Cardiac muscle cell (in vitro differentiated cells and primary cell): ENCODE data around the gene EFNA3. TPM values are rescaled to one million over a fixed set of nuclear protein-coding genes. Genes with fewer than 3 reads are reported as not detected.

Source experiments
- DNase-seq, 2 donors: peaks; one replicate each; pipeline versions ENCODE4 v3.0.0 to v3.0.0-alpha.2; 2010 to 2017; ENCODE audit warnings: low read depth in 1 of 2, low spot score in 1 of 2
- H3K27ac ChIP-seq: fragments of 200-600 bp; sonication (generic); 2 replicates; pipeline ENCODE4 v1.5.1; 2016
- H3K27me3 ChIP-seq: fragments of 200-600 bp; sonication (generic); 2 replicates; pipeline ENCODE4 v1.6.0; 2016; ENCODE audit warnings: control low read depth
- H3K36me3 ChIP-seq: fragments of 200-600 bp; sonication (generic); 2 replicates; pipeline ENCODE4 v1.5.1; 2016; ENCODE audit warnings: control low read depth
- H3K4me1 ChIP-seq: fragments of 200-600 bp; sonication (generic); 2 replicates; pipeline ENCODE4 v1.8.1; 2017; ENCODE audit warnings: low read depth, mild to moderate bottlenecking, mixed run types
- H3K4me3 ChIP-seq: fragments of 200-600 bp; sonication (generic); 2 replicates; pipeline ENCODE4 v1.5.1; 2016; ENCODE audit warnings: mild to moderate bottlenecking
- H3K9me3 ChIP-seq: fragments of 200-600 bp; sonication (generic); 2 replicates; pipeline ENCODE4 v1.5.1; 2017; ENCODE audit warnings: low read depth, mild to moderate bottlenecking, control low read depth
- CTCF ChIP-seq: IDR thresholded peaks from 2 replicates; pipeline ENCODE4 v1.5.1; 2012; ENCODE audit warnings: low read depth, mild to moderate bottlenecking, low read length
- polyA plus RNA-seq: library from polyadenylated mRNA; unstranded; fragments of >200 nt; fragmentation: Nextera tagmentation; extraction: Ambion mirVana; gene quantifications from 2 replicates; pipeline ENCODE4 v1.2.1, GENCODE V29; 2016
- total RNA-seq: library from RNA; depleted of rRNA; stranded (reverse); fragments of >200 nt; gene quantifications from 2 replicates; pipeline ENCODE4 v1.2.3, GENCODE V29; 2016

EFNA3 gene
- total and polyA plus RNA-seq, 2 experiments from 2014 or later = 26.3 to 43.0 TPM

- H3K4me1 ChIP-seq = no peaks in the 10 kb centered on the region
- no peaks in the 10 kb centered on the region for H3K27me3 ChIP-seq
- TF ChIP-seq CTCF = no peak
- H3K27ac ChIP-seq = no peak overlapping the region
- H3K4me3 ChIP-seq = no peak overlapping the region
- H3K9me3 ChIP-seq = no peaks in the 10 kb centered on the region
- H3K36me3 ChIP-seq = no peaks in the 10 kb centered on the region
- DNase-seq = no peak
These were observed 39.9 kb upstream of the EFNA3 start for GRCh38 chr1:155038602-155039307.

GRCh38 chr1:155039308-155039669 lies 39.3 kb upstream of the EFNA3 start:
- no peaks in the 10 kb centered on the region for H3K4me1 ChIP-seq
- no peaks in the 10 kb centered on the region for H3K27me3 ChIP-seq
- no peak for DNase-seq
- H3K9me3 ChIP-seq = no peaks in the 10 kb centered on the region
- H3K36me3 ChIP-seq = no peaks in the 10 kb centered on the region
- no peak for TF ChIP-seq CTCF
- no peak overlapping the region for H3K27ac ChIP-seq
- H3K4me3 ChIP-seq = no peak overlapping the region

GRCh38 chr1:155040358-155041093 lies 38.1 kb upstream of the EFNA3 start:
- DNase-seq = no peak
- no peak overlapping the region for H3K27ac ChIP-seq
- H3K4me3 ChIP-seq = no peak overlapping the region
- H3K4me1 ChIP-seq = no peaks in the 10 kb centered on the region
- no peaks in the 10 kb centered on the region for H3K27me3 ChIP-seq
- no peak for TF ChIP-seq CTCF
- H3K36me3 ChIP-seq = no peaks in the 10 kb centered on the region
- H3K9me3 ChIP-seq = no peaks in the 10 kb centered on the region

- no peak overlapping the region for H3K4me3 ChIP-seq
- H3K4me1 ChIP-seq = no peaks in the 10 kb centered on the region
- no peak for TF ChIP-seq CTCF
- no peak overlapping the region for H3K27ac ChIP-seq
- DNase-seq = no peak
- no peaks in the 10 kb centered on the region for H3K36me3 ChIP-seq
- H3K9me3 ChIP-seq = no peaks in the 10 kb centered on the region
- H3K27me3 ChIP-seq = no peaks in the 10 kb centered on the region
These were observed 35.8 kb upstream of the EFNA3 start for GRCh38 chr1:155042789-155043188.

GRCh38 chr1:155043301-155043702 lies 35.3 kb upstream of the EFNA3 start:
- no peaks in the 10 kb centered on the region for H3K36me3 ChIP-seq
- H3K27ac ChIP-seq = no peak overlapping the region
- H3K4me3 ChIP-seq = no peak overlapping the region
- H3K4me1 ChIP-seq = no peaks in the 10 kb centered on the region
- H3K27me3 ChIP-seq = no peaks in the 10 kb centered on the region
- no peaks in the 10 kb centered on the region for H3K9me3 ChIP-seq
- no peak for TF ChIP-seq CTCF
- DNase-seq = no peak
